GM23248 (cell line): ENCODE measurements around the gene VAMP5. TPM values are rescaled to one million over a fixed set of nuclear protein-coding genes. Genes with fewer than 3 reads are reported as not detected.

ENCODE experiments used
- DNase-seq: peaks from one replicate; pipeline ENCODE4 v3.0.0-alpha.2; 2015
- H2AFZ ChIP-seq: fragments of 200-600 bp; sonication (generic); 2 replicates; pipeline ENCODE4 v1.6.1; 2016; ENCODE audit warnings: antibody characterized with exemption
- H3F3A ChIP-seq: fragments of 200-600 bp; sonication (generic); 2 replicates; pipeline ENCODE4 v1.6.1; 2016; ENCODE audit warnings: mild to moderate bottlenecking, antibody characterized with exemption, mixed run types; ENCODE audit not compliant: insufficient read depth
- H3K27ac ChIP-seq: fragments of 200-600 bp; sonication (generic); 2 replicates; pipeline ENCODE4 v1.5.1; 2016; ENCODE audit warnings: mild to moderate bottlenecking
- H3K27me3 ChIP-seq: fragments of 200-600 bp; sonication (generic); replicated peaks from 2 replicates; pipeline ENCODE4 v1.6.1; 2016; ENCODE audit warnings: mild to moderate bottlenecking; ENCODE audit not compliant: insufficient read depth
- H3K36me3 ChIP-seq: fragments of 200-600 bp; sonication (generic); 2 replicates; pipeline ENCODE4 v1.6.1; 2016; ENCODE audit warnings: low read depth, mild to moderate bottlenecking
- H3K4me1 ChIP-seq: fragments of 200-600 bp; sonication (generic); 2 replicates; pipeline ENCODE4 v1.6.1; 2016; ENCODE audit warnings: mild to moderate bottlenecking; ENCODE audit not compliant: insufficient read depth
- H3K4me2 ChIP-seq: fragments of 200-600 bp; sonication (generic); one replicate; pipeline ENCODE4 v1.6.1; 2016; ENCODE audit warnings: mild to moderate bottlenecking; ENCODE audit not compliant: unreplicated experiment
- H3K4me3 ChIP-seq: fragments of 200-600 bp; sonication (generic); 2 replicates; pipeline ENCODE4 v1.5.1; 2016; ENCODE audit warnings: mild to moderate bottlenecking
- H3K79me2 ChIP-seq: fragments of 200-600 bp; sonication (generic); 2 replicates; pipeline ENCODE4 v1.6.1; 2016; ENCODE audit warnings: mild to moderate bottlenecking; ENCODE audit not compliant: insufficient read depth
- H3K9ac ChIP-seq: fragments of 200-600 bp; sonication (generic); 2 replicates; pipeline ENCODE4 v1.6.1; 2016; ENCODE audit warnings: mild to moderate bottlenecking
- H3K9me2 ChIP-seq: fragments of 200-600 bp; sonication (generic); 2 replicates; pipeline ENCODE4 v1.6.1; 2016; ENCODE audit warnings: mixed run types, mild to moderate bottlenecking, moderate library complexity; ENCODE audit not compliant: insufficient read depth
- H3K9me3 ChIP-seq: fragments of 200-600 bp; sonication (generic); one replicate; pipeline ENCODE4 v1.6.1; 2017; ENCODE audit warnings: low read depth
- H4K20me1 ChIP-seq: fragments of 200-600 bp; sonication (generic); 2 replicates; pipeline ENCODE4 v1.6.0; 2016; ENCODE audit not compliant: insufficient read depth
- EZH2 ChIP-seq: fragments of 200-600 bp; sonication (generic); IDR thresholded peaks from 2 replicates; pipeline ENCODE4 v1.6.1; 2018; ENCODE audit warnings: antibody characterized with exemption, mild to moderate bottlenecking; ENCODE audit not compliant: insufficient read depth, poor library complexity, severe bottlenecking
- EZH2phosphoT487 ChIP-seq: fragments of 200-600 bp; sonication (generic); IDR thresholded peaks from 2 replicates; pipeline ENCODE4 v1.6.1; 2018; ENCODE audit warnings: antibody characterized with exemption, moderate library complexity, mild to moderate bottlenecking, low read depth; ENCODE audit not compliant: insufficient read depth
- WGBS, 2 experiments: methylation state at CpG; one replicate each; pipeline ENCODE4 v1.1.6; 2015 to 2017; ENCODE audit warnings: low lambda C conversion rate in 2 of 2, low coverage in 1 of 2; ENCODE audit errors: missing lambda C conversion rate in 2 of 2; 5-methylcytosine and 5-hydroxymethylcytosine counted together
- in situ Hi-C: fragments of 300-500 bp; cut with MboI; formaldehyde crosslinking; loops from 2 replicates; pipeline ENCODE4 v1.15.0; 2020
- polyA plus RNA-seq: library from polyadenylated mRNA; unstranded; fragments of >200 nt; fragmentation: Nextera tagmentation; extraction: Ambion mirVana; gene quantifications from 2 replicates; pipeline ENCODE4 v1.2.1, GENCODE V29; 2016
- total RNA-seq: library from RNA; depleted of rRNA; stranded (reverse); fragments of >200 nt; shearing (Covaris generic); gene quantifications from 2 replicates; pipeline ENCODE4 v1.2.3, GENCODE V29; 2014

VAMP5 gene
- total and polyA plus RNA-seq, 2 experiments from 2014 or later, result 59.0 to 289 TPM

DNA sequence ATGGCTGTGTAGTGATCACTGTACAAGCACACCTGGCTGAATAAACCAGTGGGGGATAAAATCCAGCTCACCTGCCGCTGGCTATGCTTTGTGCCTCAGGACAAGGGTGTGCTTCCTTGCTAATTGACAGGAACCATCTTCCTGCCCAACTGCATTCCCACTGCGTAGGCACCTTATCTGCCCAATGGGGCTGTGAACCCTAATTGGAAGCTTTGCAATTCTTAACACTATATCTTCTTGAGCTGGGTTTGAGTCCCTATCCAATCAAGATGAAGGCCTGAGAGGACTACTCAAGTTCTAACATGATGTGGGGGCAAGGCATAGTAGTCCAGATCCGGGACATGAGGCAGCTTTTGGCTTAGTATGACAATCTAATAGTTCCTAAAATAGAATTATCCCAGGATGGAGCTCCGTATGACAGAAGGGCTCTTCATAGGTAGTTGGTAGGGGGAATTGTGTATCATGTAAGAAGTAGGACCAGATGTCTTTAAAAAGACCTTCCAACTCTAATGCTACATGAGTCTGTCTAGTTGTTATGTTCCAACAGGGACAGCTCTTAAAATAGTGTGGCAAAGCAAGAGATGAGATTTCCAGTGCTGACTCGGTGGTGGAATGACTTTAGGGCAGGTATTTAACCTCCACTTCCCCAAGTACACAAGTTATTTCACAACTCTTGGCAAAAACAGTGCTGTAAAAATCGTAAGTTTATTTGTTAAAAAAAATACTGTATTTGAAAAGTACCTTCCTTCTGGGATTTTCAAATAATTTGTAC is 20.5 kb downstream of the VAMP5 start:
- Histone ChIP-seq H3K79me2 (peaks cover 48% of the 10 kb centered on the region), H3K4me2 (peak overlapping the region; percentile 79), H3K4me1 (peaks cover 32% of the 10 kb centered on the region), H3K9ac (0 out of 2 replicates have a peak overlapping the region, but pooled peaks have one; percentile 12), H4K20me1 (no peaks in the 10 kb centered on the region), H2AFZ (no peak overlapping the region), H3K27ac (peak overlapping the region; percentile 63), H3K9me3 (no peaks in the 10 kb centered on the region), H3K27me3 (no peaks in the 10 kb centered on the region), H3K9me2 (no peaks in the 10 kb centered on the region), H3K4me3 (peak overlapping the region; percentile 5; the same call in 1 of the 2 replicates), H3F3A (peaks cover 46% of the 10 kb centered on the region), H3K36me3 (no peaks in the 10 kb centered on the region; the same call in 1 of the 2 replicates)
- 30 to 34% methylated on average over 6 of the region's 6 CpGs for WGBS, 2 experiments
- no peak for TF ChIP-seq EZH2phosphoT487
- no peak for TF ChIP-seq EZH2
- DNase-seq, result peak; percentile 31
- in situ Hi-C loops, result no loop called here

GRCh38 chr2:85605406-85606115 is 21.3 kb downstream of the VAMP5 start:
- in situ Hi-C loops, result no loop called here
- Histone ChIP-seq H2AFZ (no peak overlapping the region), H3F3A (peaks cover 46% of the 10 kb centered on the region), H3K9me2 (no peaks in the 10 kb centered on the region), H3K27ac (peak overlapping the region; percentile 63), H3K79me2 (peaks cover 56% of the 10 kb centered on the region), H4K20me1 (no peaks in the 10 kb centered on the region), H3K27me3 (no peaks in the 10 kb centered on the region), H3K4me2 (peak overlapping the region; percentile 79), H3K36me3 (no peaks in the 10 kb centered on the region; the same call in 1 of the 2 replicates), H3K9ac (0 out of 2 replicates have a peak overlapping the region, but pooled peaks have one; percentile 12), H3K4me1 (peaks cover 32% of the 10 kb centered on the region), H3K9me3 (no peaks in the 10 kb centered on the region), H3K4me3 (peak overlapping the region; percentile 5)
- no peak for TF ChIP-seq EZH2phosphoT487
- WGBS, 2 experiments, result 27 to 37% methylated on average over 4 of the region's 4 CpGs
- peak; percentile 72 for DNase-seq

DNA sequence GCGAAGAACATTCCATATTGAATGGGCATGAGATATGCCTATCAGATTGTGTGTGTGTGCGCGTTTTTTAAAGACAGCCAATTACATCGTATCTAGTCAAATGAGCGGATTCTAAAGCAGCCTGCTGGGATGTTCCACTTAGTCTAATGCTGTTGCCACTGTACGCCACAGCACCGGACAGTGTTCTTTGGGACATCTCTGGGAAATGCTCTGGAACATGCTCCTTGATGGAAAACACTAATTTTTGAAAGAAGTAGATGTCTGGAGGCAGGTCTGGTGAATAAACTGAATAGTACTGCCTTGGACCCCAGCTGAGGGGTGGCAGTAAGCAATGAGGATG is 21.9 kb downstream of the VAMP5 start:
- in situ Hi-C loops, result no loop called here
- WGBS, 2 experiments, result 86 to 88% methylated on average over 7 of the region's 7 CpGs
- no peaks in the 10 kb centered on the region; the same call in 1 of the 2 replicates for H3K36me3 ChIP-seq

DNA sequence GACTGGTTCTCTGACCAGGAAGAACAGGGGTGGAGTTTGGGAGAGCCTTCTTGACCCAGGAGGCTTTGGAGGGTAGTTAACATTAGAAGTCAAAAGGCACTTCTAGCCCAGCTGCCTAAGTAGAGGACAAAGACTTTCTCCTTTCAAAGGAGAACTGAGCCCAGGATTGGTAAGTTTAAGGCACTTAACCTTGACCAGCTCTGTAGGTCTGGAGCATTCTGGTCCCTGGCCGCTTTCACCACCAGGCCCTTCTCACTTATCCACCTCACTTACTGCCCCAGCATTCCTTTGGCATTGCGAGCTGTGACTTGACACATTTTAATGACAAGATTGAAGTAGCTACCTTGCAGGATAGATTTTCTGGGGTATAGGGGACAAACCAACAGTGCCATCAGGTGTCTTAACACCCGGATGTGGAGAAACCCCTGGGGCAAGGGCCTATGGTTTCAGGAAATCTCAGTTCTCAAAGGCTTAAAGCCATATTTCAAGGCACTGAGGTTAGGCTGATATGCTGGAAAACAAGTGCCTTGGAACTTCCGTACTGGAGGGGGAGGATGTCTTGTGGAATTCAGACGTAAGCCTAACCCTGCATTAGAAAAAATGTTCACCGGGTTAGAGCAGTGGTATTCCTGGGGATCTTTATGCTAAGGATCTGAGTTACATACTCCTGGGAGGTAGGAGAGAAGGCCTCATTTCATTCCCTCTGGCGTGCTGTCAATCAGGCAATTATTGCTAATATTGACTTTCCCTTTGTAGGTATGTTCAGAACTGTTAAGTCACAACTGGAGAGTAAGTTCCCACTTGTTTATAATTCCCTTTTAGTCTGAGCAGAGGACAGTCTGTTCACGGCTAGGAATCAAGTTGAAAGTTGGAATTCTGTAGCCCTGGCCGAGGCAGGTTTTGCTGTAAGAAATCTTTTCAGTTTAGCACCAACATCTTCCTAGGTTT is 23.3 kb downstream of the VAMP5 start:
- no peak overlapping the region for H3K4me3 ChIP-seq
- WGBS, 2 experiments, result 80 to 83% methylated on average over 9 of the region's 9 CpGs

More for the DNA sequence above, 21.9 kb downstream of the VAMP5 start:
- 0 out of 2 replicates have a peak overlapping the region, but pooled peaks have one; percentile 12 for H3K9ac ChIP-seq
- peaks cover 61% of the 10 kb centered on the region for H3K79me2 ChIP-seq
- H3K4me3 ChIP-seq, result peak overlapping the region; percentile 5; the same call in 1 of the 2 replicates
- no peak overlapping the region for H2AFZ ChIP-seq
- DNase-seq, result no peak
- H3K4me2 ChIP-seq, result peak overlapping the region; percentile 79
- H3F3A ChIP-seq, result peaks cover 46% of the 10 kb centered on the region
- no peaks in the 10 kb centered on the region for H3K9me3 ChIP-seq
- H3K27ac ChIP-seq, result peak overlapping the region; percentile 63
- no peaks in the 10 kb centered on the region for H3K9me2 ChIP-seq
- no peaks in the 10 kb centered on the region for H4K20me1 ChIP-seq
- no peak for TF ChIP-seq EZH2
- no peak for TF ChIP-seq EZH2phosphoT487
- peaks cover 35% of the 10 kb centered on the region for H3K4me1 ChIP-seq
- no peaks in the 10 kb centered on the region for H3K27me3 ChIP-seq

More for the DNA sequence above, 23.3 kb downstream of the VAMP5 start:
- peaks cover 50% of the 10 kb centered on the region for H3F3A ChIP-seq
- no peaks in the 10 kb centered on the region for H3K9me2 ChIP-seq
- H3K36me3 ChIP-seq, result no peaks in the 10 kb centered on the region; the same call in 1 of the 2 replicates
- in situ Hi-C loops, result no loop called here
- TF ChIP-seq EZH2phosphoT487 (no peak), EZH2 (no peak)
- H2AFZ ChIP-seq, result no peak overlapping the region
- H3K4me1 ChIP-seq, result peaks cover 36% of the 10 kb centered on the region
- H4K20me1 ChIP-seq, result no peaks in the 10 kb centered on the region
- no peak for DNase-seq
- no peaks in the 10 kb centered on the region for H3K27me3 ChIP-seq
- H3K79me2 ChIP-seq, result peaks cover 67% of the 10 kb centered on the region
- H3K9ac ChIP-seq, result no peak overlapping the region
- no peak overlapping the region for H3K27ac ChIP-seq
- H3K9me3 ChIP-seq, result no peaks in the 10 kb centered on the region
- no peak overlapping the region for H3K4me2 ChIP-seq
